ENCODE results near the gene GRK5.

The GRK5 gene

DNA sequence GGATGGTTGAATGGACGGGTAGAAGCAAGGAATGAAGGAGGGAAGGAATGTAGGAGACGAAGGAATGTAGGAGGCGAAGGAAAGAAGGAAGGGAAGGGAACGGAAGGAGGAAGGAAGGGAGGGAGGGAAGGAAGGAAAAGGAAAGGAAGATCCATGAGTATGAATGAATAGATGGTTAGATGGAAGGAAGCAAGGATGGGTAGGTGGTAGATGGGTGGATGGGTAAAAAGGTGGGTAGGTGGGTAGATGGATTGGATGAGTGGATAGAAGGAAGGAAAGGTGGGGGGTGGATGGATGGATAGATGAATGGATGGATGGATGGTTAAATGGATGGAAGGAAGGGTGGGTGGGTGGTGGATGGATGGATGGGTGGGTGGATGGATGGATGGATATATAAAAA is 257.7 kb downstream of the GRK5 start:
- POLR2A ChIA-PET = no interaction called here
- DNase-seq (ENCODE audit: extremely low spot score) = no peak
- no peak for TF ChIP-seq FOXK2 (IDR thresholded peaks at IDR 0.05)
- TF ChIP-seq ELF4 (IDR thresholded peaks at IDR 0.05) = no peak
- TF ChIP-seq, protein P1, sequence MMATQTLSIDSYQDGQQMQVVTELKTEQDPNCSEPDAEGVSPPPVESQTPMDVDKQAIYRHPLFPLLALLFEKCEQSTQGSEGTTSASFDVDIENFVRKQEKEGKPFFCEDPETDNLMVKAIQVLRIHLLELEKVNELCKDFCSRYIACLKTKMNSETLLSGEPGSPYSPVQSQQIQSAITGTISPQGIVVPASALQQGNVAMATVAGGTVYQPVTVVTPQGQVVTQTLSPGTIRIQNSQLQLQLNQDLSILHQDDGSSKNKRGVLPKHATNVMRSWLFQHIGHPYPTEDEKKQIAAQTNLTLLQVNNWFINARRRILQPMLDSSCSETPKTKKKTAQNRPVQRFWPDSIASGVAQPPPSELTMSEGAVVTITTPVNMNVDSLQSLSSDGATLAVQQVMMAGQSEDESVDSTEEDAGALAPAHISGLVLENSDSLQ (IDR thresholded peaks at IDR 0.05) = no peak
- CTCF ChIA-PET = no interaction called here

DNA sequence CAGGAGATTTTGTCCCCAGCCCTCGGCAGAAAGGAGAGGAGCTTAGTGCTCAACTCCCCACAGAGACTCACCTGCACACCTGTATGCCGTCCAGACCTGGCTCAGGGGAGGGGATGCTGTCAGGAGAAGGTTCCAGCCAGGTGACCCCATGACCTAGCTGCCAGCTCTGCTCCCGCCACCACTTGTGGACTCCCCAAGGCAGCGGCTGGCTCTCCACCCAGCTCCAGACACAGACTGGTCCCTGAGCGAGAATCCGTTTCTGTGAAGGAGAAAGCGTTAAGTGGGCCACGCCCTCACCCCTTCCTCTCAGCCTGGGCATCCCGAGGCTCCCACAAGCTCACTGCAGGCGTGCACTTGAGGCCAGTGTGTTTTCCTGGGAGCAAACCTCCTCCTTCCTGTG is 258.7 kb downstream of the GRK5 start:
- TF ChIP-seq BHLHE40 (IDR thresholded peaks at IDR 0.05; ENCODE audit: borderline replicate concordance) (no peak), HDGF (IDR thresholded peaks at IDR 0.05; ENCODE audit: borderline replicate concordance) (no peak), FOXK2 (IDR thresholded peaks at IDR 0.05) (no peak), FOXA1 (IDR thresholded peaks at IDR 0.05) (no peak), ZNF384 (IDR thresholded peaks at IDR 0.05) (no peak), TARDBP (IDR thresholded peaks at IDR 0.05) (no peak), SUZ12 (IDR thresholded peaks at IDR 0.05) (no peak), SP1 (IDR thresholded peaks at IDR 0.05) (no peak), NFRKB (IDR thresholded peaks at IDR 0.05) (no peak), L3MBTL2 (conservative IDR thresholded peaks at IDR 0.05) (no peak), LEF1 (IDR thresholded peaks at IDR 0.05; ENCODE audit: borderline replicate concordance) (no peak)
- TF ChIP-seq, protein P1 (IDR thresholded peaks at IDR 0.05) = no peak
- ChIA-PET POLR2A (no interaction called here), CTCF (interaction anchor here (0.8 kb wide), 1 partner anchor 267 kb away, joined by 3 read pairs; no protein-coding TSS in a partner anchor)
- no peak for DNase-seq (ENCODE audit: extremely low spot score)

DNA sequence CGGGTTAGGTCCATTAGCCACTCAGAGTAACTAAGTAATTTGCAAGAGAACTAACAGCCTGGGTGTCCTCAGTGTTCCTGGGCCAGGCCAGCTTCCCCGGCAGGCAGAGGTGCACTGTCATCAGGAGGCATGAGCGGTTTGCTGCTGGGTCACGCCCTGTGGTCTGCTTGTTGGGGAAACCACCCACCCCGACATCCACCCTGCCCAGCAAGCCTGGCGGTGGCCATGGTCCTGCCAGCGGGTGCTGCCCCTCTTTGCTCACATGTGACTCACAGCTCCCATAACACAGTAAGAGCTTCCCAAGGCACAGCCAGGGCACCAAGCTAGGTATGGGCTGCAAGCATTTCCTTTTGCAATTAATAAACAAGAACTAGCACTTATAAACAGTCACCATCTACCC is 259.3 kb downstream of the GRK5 start:
- DNase-seq (ENCODE audit: extremely low spot score) = no peak
- POLR2A ChIA-PET = no interaction called here
- TF ChIP-seq FOXK2 (IDR thresholded peaks at IDR 0.05) = no peak
- TF ChIP-seq LEF1 (IDR thresholded peaks at IDR 0.05; ENCODE audit: borderline replicate concordance) = no peak
- no peak for TF ChIP-seq SUZ12 (IDR thresholded peaks at IDR 0.05)
- no peak for TF ChIP-seq BHLHE40 (IDR thresholded peaks at IDR 0.05; ENCODE audit: borderline replicate concordance)
- TF ChIP-seq FOXA1 (IDR thresholded peaks at IDR 0.05) = no peak
- CTCF ChIA-PET = interaction anchor here (0.8 kb wide), 1 partner anchor 267 kb away, joined by 3 read pairs; no protein-coding TSS in a partner anchor

DNA sequence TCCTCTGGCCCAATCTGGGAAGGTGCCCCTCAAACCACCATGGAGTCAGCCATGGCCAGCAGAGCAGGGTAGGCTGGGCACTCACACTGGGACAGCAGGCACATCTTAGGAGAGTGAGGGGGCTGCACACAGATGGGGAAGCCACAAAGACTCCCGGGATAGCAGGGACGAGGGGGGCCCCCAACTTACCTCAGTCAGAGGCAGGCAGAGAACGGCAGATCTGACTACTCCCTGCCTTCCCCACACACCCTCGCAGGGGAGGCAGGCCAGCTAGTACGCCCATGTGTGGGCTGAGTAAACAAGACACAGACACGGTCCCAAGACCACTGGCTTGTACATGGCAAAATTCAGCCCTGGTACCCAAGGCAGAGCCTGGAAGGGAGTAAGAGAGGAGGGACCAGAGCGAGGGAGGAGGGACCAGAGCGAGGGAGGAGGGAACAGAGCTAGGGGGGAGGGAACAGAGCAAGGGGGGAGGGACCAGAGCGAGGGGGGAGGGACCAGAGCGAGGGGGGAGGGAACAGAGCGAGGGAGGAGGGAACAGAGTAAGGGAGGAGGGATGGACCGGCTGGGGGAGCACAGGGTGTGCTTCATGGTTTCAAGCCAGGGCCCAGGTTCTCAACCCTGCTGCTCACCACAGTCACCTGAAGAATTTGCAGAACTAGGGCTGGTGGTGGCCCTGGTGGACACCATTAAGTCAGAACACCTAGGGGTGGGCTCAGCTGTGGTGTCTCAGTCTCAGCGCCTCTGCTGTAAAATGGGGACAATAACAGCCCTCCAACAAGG is 261.4 kb downstream of the GRK5 start:
- CTCF ChIA-PET = no interaction called here
- DNase-seq (ENCODE audit: extremely low spot score) = no peak
- TF ChIP-seq, protein P1 (IDR thresholded peaks at IDR 0.05) = no peak
- no peak for TF ChIP-seq L3MBTL2 (conservative IDR thresholded peaks at IDR 0.05)
- TF ChIP-seq TARDBP (IDR thresholded peaks at IDR 0.05) = no peak
- TF ChIP-seq FOXK2 (IDR thresholded peaks at IDR 0.05) = no peak
- TF ChIP-seq ARNT (IDR thresholded peaks at IDR 0.05) = no peak
- TF ChIP-seq BHLHE40 (IDR thresholded peaks at IDR 0.05; ENCODE audit: borderline replicate concordance) = no peak
- TF ChIP-seq FOXA1 (IDR thresholded peaks at IDR 0.05) = no peak

DNA sequence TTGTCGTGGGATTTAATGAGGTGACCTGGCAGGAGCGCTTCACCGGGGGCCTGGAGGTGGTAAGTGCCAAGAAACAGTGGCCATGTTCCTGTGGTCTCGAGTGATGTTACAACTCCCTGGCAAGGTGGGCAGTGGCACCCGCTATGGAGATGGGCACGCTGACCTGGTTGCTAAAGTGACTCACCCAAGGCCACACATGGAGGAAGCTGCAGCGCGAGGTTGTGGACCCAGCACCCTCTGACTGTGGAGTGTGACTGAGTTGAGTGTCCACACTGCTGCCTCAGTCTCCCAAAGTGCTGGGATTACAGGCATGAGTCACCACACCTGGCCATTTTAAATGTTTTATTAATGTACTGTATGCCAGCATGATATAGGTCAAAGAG is 261.9 kb downstream of the GRK5 start:
- DNase-seq (ENCODE audit: extremely low spot score) = no peak
- ChIA-PET POLR2A (no interaction called here), CTCF (no interaction called here)
- no peak for TF ChIP-seq HDGF (IDR thresholded peaks at IDR 0.05; ENCODE audit: borderline replicate concordance)
- TF ChIP-seq SP1 (IDR thresholded peaks at IDR 0.05) = no peak
- no peak for TF ChIP-seq LEF1 (IDR thresholded peaks at IDR 0.05; ENCODE audit: borderline replicate concordance)
- TF ChIP-seq ZNF384 (IDR thresholded peaks at IDR 0.05) = no peak
- no peak for TF ChIP-seq ELF4 (IDR thresholded peaks at IDR 0.05)
- no peak for TF ChIP-seq ARNT (IDR thresholded peaks at IDR 0.05)
- TF ChIP-seq NFRKB (IDR thresholded peaks at IDR 0.05) = no peak
- TF ChIP-seq CTBP1 (IDR thresholded peaks at IDR 0.05; ENCODE audit: borderline replicate concordance) = no peak
- no peak for TF ChIP-seq L3MBTL2 (conservative IDR thresholded peaks at IDR 0.05)
- no peak for TF ChIP-seq FOXM1 (IDR thresholded peaks at IDR 0.05; ENCODE audit: borderline replicate concordance)
- no peak for TF ChIP-seq FOXA1 (IDR thresholded peaks at IDR 0.05)
- TF ChIP-seq, protein P1 (IDR thresholded peaks at IDR 0.05) = no peak
- TF ChIP-seq FOXK2 (IDR thresholded peaks at IDR 0.05) = no peak
- TF ChIP-seq BHLHE40 (IDR thresholded peaks at IDR 0.05; ENCODE audit: borderline replicate concordance) = no peak
- TF ChIP-seq TARDBP (IDR thresholded peaks at IDR 0.05) = no peak
- no peak for TF ChIP-seq SUZ12 (IDR thresholded peaks at IDR 0.05)

More for the DNA sequence above, 261.4 kb downstream of the GRK5 start:
- POLR2A ChIA-PET = no interaction called here

DNA sequence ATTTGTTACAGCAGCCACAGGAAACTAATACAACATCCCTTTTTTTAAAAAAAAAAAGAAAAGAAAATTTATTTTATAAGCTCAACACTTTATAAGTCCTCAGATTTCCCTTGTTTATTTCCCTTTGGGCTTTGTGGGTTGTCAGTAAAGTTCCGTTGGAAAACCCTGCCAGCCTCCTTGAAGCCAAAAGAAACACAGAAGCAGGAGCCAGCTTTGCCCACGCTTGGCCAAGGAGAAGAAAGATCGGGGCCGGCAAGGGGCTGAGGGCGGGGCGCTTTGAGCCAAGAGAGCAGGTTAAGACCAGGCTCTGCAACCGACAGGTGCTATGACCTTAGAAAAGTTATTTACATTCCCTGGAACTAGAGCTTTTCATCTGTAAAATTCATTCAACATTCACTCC is 262.5 kb downstream of the GRK5 start:
- no peak for TF ChIP-seq HDGF (IDR thresholded peaks at IDR 0.05; ENCODE audit: borderline replicate concordance)
- no peak for TF ChIP-seq TARDBP (IDR thresholded peaks at IDR 0.05)
- no peak for TF ChIP-seq SP1 (IDR thresholded peaks at IDR 0.05)
- TF ChIP-seq BHLHE40 (IDR thresholded peaks at IDR 0.05; ENCODE audit: borderline replicate concordance) = no peak
- TF ChIP-seq CTBP1 (IDR thresholded peaks at IDR 0.05; ENCODE audit: borderline replicate concordance) = no peak
- no peak for TF ChIP-seq ZNF384 (IDR thresholded peaks at IDR 0.05)
- DNase-seq (ENCODE audit: extremely low spot score) = no peak
- CTCF ChIA-PET = interaction anchor here (0.6 kb wide), 2 partner anchors 53 to 120 kb away, joined by 3 to 8 read pairs; no protein-coding TSS in a partner anchor
- POLR2A ChIA-PET = no interaction called here

Measured in HEK293T (cell line).